NCI-H1417 treated with DMSO at 0.1 percent for 48 hours (cell line): ENCODE results near the gene ZNF205.
"Not testable (repeated sequence)": the region's sequence is repeated elsewhere in the genome, so short reads cannot be mapped to it uniquely, and the experiment has no call there.

Source experiments
- DNase-seq: peaks from one replicate; lab custom pipeline; 2025; lab: John Stamatoyannopoulos, UW

The ZNF205 gene

GRCh38 chr16:3131755-3132377 lies 19.5 kb downstream of the ZNF205 start:
- no peak for DNase-seq

- no peak for DNase-seq
Measured at GRCh38 chr16:3133844-3134243, 21.5 kb downstream of the ZNF205 start.

DNA sequence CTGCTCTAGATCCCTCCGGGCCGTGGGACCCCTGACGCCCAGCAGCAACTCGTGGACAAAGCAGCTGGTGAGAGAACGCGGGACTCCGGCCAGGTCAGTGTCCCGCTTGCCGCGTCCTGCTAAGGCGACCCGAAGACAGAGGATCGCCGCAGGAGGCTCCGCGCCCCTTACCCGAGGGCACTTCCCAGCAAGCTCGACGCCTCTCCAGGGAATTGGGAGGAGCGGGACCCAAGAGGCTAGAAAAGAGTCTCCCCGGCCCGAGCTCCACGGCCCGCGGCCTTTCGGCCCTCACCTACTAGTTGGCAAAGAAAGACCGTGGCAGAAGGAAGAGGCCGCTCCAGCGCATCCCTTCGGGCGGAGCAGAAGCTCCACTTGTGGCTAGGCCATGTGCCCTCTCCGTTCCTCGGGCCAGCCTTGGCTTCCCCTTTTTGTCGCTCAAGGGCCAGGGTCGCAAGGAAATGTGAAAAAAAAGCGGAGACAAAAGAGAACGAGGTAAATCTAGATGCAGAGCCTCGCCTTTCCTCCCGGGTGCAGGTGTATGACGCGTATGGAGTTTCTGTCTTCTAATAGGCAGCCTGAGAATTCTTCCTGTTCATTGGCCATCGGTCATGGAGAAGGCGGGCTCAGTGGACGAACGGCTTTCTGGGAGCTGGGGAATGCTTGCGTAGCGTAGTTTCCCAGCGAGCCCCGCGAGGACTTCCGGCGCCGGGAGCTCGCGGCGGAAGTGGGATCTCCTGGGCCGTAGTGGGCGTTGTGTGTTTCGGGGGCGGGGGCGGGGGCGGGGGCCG lies 22.1 kb downstream of the ZNF205 start, which contains the start of gene ZNF213:
ZNF213 (plus strand) TSS at position 692 of the 788 bp plus-strand sequence. CDS start 2,252 bp downstream, outside the sequence.
- DNase-seq = peak; percentile 81

DNA sequence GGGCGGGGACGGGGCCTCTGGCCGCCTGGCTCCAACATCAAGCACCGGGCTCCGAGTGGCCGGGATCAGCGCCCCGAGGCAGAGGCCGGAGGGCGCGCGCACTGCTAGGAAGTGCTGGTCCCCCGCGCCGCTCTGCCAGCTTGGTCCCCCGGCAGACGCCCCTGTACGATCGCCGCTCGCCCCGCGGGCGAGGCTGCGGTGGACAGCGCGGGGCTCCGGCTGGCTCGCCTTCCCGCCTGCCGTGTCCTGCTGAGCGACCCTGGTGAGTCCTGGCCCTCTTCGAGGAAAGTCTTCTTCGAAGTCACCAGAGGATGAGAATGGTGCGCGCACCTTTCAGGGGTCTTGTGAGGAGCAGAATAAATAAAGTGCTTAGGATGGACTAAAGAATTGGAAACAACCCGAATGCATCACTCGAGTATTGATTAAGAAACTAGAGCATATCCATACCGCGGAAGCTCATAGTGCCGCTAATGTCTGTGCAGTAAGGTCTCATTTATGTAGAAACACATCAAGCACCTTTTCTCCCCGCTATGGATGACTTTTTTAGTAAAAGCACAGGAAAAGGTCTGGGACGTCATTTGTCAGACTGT lies 22.8 kb downstream of the ZNF205 start:
- DNase-seq = no peak

DNA sequence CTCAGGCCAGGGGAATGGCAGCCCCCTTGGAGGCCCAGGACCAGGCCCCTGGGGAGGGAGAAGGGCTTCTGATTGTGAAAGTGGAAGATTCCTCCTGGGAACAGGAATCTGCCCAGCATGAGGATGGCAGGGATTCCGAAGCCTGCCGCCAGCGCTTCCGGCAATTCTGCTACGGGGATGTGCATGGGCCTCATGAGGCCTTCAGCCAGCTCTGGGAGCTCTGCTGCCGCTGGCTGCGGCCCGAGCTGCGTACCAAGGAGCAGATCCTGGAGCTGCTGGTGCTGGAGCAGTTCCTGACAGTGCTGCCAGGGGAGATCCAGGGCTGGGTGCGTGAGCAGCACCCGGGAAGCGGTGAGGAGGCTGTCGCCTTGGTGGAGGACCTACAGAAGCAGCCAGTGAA lies 24.9 kb downstream of the ZNF205 start:
- DNase-seq = no peak

GRCh38 chr16:3138342-3138741 lies 26.0 kb downstream of the ZNF205 start:
- DNase-seq = no peak

- DNase-seq = no peak
Measured at GRCh38 chr16:3138823-3139426, 26.5 kb downstream of the ZNF205 start.

DNA sequence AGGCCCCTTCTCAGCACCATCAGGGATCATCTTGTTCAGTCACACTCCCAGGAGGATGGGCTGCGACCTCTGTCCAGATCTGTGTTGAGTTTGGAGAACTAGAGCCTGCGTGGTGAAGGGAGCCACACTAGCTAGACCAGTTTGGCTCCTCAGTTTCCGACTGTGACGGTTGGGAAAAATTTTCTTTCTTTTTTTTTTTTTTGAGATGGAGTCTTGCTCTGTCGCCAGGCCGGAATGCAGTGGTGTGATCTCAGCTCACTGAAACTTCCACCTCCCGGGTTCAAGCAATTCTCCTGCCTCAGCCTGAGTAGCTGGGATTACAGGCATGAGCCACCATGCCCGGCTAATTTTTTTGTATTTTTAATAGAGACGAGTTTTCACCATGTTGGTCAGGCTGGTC lies 27.2 kb downstream of the ZNF205 start:
- not testable (repeated sequence) for DNase-seq

- no peak for DNase-seq
Measured at GRCh38 chr16:3140603-3141427, 28.4 kb downstream of the ZNF205 start.

- no peak for DNase-seq
Measured at GRCh38 chr16:3141781-3142311, 29.5 kb downstream of the ZNF205 start.

GRCh38 chr16:3142327-3142726 lies 29.9 kb downstream of the ZNF205 start:
- DNase-seq = no peak

DNA sequence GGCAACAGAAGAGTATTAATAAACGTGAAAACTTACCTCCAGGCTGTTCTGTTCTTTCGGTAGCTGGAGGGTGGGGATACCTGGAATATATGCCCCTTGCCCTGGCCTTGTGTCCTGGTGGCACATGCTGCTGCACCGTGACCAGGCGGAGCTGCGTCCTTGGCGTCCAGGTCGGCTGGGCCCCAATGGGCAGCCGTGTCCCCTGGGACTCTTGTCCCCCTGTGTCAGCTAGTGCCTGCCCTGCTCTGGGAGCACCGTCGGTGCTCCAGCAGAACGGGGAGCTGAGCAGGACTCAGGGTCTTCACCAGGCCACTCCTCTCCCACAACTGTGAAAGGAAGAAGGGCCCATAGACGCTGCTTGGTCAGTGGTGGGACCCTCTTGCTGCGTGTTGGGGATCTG lies 30.4 kb downstream of the ZNF205 start:
- DNase-seq = no peak

DNA sequence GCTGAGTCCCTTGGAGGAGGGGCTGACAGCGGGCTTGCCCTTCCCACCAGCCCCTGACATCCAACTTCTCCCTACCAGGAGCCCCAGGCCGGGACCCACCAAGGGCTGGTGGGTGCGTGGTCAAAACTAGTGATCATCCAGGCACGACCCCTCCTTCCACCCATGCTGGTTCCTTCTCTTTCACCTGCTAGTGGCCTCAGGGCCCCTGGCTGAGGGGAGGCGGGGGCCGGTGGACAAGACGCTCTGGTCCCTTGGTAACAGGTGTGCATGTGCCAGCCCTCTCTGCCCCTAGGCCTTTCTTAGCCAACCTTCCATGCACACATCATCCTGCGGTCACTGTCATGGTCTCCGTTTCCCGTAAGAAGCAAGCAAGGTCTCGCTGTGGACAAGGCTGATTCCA lies 30.8 kb downstream of the ZNF205 start:
- DNase-seq = no peak

GRCh38 chr16:3143598-3144320 lies 31.4 kb downstream of the ZNF205 start:
- no peak for DNase-seq

DNA sequence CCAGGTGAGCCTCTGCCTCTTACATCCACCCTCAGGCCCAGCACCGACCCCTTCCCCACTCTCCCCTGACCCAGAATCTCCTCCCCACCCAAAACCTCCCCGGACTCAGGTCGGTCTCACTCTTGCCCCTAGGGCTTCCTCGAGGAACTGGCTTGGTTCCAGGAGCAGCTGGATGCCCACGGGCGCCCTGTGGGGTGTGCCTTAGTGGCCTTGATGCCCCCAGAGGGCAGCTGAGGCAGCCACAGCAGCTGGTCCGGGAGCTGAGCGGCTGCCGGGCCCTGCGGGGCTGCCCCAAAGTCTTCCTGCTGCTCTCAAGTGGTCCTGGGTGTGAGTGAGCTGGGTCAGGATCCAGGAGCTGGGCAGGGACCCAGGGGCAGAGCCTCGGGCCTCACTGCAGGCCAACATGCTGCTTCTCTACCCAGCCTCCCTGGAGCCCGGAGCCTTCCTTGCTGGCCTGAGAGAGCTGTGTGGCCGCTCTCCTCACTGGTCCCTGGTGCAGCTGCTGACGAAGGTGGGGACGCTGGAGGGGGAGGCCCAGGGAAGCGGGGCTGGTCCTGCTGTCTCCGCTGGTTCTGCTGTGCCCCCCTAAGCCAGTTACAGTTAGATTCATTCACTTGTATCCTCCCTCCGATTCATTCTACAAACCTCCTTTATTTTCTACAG lies 32.1 kb downstream of the ZNF205 start:
- no peak for DNase-seq

DNA sequence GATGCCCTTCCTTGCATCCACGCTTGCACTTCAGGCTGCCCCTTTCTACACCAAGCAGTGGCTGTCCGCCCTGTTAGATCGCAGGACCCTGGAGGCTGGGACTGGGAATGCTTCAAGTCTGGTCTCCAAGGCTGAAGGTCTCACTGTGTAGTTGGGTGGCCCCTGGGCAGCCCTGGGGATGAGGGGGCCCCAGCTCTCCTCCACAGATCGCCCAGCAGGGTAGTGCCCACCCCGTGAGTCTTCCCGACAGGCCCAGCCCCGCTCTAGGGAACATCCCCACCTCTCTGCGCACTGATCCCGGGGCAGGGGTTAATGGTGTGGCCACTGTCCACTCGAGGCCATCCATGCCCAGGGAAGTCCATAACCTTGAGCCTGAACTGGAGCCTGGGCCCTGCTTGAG lies 32.8 kb downstream of the ZNF205 start:
- no peak for DNase-seq

DNA sequence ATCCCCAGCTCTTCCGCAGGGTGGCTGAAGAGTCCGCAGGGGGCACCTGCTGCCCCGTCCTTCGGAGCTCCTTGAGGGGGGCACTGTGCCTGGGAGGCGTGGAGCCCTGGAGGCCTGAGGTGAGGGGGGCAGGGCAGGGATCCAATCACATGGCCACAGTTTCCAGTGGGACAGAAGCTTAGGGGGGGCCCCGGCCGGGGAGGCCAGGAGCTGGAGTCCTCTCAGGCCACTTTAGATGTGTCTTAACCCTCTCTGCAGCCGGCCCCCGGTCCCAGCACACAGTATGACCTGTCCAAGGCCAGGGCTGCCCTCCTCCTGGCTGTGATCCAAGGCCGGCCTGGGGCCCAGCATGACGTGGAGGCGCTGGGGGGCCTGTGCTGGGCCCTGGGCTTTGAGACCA lies 33.3 kb downstream of the ZNF205 start:
- no peak for DNase-seq

DNA sequence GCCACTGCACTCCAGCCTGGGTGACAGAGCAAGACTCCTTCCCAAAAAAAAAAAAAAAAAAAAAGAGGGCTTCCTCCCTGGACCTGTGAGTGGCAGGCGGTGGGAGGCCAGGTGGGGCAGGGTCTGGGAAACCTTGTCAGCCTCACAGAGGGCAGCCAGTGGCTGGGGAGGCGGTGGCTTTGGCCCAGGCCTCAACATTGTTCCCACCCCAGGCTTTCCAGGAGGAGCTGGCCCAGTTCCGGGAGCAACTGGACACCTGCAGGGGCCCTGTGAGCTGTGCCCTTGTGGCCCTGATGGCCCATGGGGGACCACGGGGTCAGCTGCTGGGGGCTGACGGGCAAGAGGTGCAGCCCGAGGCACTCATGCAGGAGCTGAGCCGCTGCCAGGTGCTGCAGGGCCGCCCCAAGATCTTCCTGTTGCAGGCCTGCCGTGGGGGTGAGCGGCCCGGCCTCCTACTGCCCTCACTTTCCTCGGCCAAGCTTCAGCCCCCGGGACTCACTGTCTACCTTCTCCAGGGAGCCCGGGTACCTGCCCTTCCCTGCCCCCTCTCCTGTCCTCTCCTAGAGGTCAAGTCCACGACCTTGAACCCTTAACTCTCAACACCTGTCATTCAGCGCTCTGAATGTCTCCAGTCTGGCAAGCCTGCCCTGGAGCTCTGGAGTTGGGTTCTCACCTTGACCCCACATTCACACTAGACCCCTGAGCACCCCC lies 34.8 kb downstream of the ZNF205 start:
- DNase-seq = no peak

DNA sequence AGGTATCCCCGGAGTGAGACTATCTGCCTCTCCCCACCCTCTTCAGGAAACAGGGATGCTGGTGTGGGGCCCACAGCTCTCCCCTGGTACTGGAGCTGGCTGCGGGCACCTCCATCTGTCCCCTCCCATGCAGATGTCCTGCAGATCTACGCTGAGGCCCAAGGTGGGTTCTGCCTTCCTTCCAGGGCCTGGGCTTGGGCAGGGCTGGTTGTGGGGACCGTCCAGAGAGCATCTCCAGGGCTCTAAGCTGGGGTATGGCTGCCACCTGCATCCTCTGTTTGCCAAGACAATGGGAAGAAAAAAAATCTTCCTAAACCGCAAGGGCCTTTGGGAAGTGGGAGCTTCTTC lies 35.3 kb downstream of the ZNF205 start:
- DNase-seq = no peak
